Measurements from ENCODE around the gene ATP11A.

- TF ChIP-seq CTCF (conservative IDR thresholded peaks at IDR 0.05; ENCODE audit: low read depth, low read length): no peak
- no peak for TF ChIP-seq EZH2 (IDR thresholded peaks at IDR 0.05; ENCODE audit: low read length, unreplicated experiment)
- no peak for TF ChIP-seq EZH2phosphoT487 (IDR thresholded peaks at IDR 0.05; ENCODE audit: borderline replicate concordance, low read length)
Measured at GRCh38 chr13:112905086-112905485, 215.2 kb downstream of the ATP11A start.
